Prostate gland (tissue), 2 donors: ENCODE data around the gene C2orf42.

Experiments
- CTCF ChIP-seq, 4 experiments: fragments of 200-600 bp in 2 of 4; fragments of 450-650 bp in 2 of 4; sonication (generic) in 2 of 4; IDR thresholded peaks; 1 replicate in 3 of 4; 2 replicates in 1 of 4; pipeline ENCODE4 v1.5.1; 2016 to 2019; ENCODE audit warnings: antibody characterized with exemption in 4 of 4, mild to moderate bottlenecking in 2 of 4, moderate library complexity in 2 of 4
- POLR2A ChIP-seq: fragments of 450-650 bp; IDR thresholded peaks from one replicate; pipeline ENCODE4 v1.6.1; 2016; ENCODE audit warnings: antibody characterized with exemption, mild to moderate bottlenecking
- POLR2AphosphoS5 ChIP-seq: sonication (generic); formaldehyde crosslinking; IDR thresholded peaks from one replicate; pipeline ENCODE4 v1.6.1; 2017; ENCODE audit warnings: antibody characterized with exemption

- no peak for TF ChIP-seq POLR2AphosphoS5
- no peak for TF ChIP-seq CTCF (IDR thresholded peaks at IDR 0.05)
- no peak for TF ChIP-seq POLR2A
Observed at GRCh38 chr2:70182689-70183088, 8.1 kb downstream of the C2orf42 start.
